A549 treated with CORT108297 at 1 μM for 4 hours (cell line): ENCODE results near the gene TARM1. TPM values are rescaled to one million over a fixed set of nuclear protein-coding genes. Genes with fewer than 3 reads are reported as not detected.

Experiments used
- total RNA-seq: library from RNA; stranded (reverse); fragments of 200-300 nt; extraction: Qiagen RNA extraction; gene quantifications from 5 replicates; pipeline ENCODE4 v1.2.3, GENCODE V29; 2022

Gene TARM1
- total RNA-seq: not detected in 5 replicates

DNA sequence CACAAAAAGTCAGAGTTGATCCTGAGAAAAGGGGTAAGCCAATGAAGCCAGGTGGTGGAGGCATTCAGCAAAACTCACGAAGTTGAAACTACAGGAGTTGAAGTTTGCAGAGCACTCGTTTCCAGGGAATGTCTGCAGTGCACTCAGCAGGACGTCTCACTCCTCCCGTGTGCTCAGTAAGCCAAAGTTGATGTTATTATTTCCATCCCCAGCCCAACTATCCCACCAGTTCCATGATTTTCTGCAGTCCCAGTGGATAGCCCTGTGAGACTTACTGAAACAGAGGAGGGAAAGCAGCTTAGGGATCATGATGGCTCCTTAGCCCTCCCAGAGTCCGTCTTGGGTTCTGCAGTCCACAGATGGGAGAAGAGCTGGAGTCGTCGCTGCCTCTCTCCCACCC, at the start of gene TARM1:
TARM1 (minus strand) TSS at position 334 of the 400 bp plus-strand sequence; CDS start at position 309, 25 bp downstream.

DNA sequence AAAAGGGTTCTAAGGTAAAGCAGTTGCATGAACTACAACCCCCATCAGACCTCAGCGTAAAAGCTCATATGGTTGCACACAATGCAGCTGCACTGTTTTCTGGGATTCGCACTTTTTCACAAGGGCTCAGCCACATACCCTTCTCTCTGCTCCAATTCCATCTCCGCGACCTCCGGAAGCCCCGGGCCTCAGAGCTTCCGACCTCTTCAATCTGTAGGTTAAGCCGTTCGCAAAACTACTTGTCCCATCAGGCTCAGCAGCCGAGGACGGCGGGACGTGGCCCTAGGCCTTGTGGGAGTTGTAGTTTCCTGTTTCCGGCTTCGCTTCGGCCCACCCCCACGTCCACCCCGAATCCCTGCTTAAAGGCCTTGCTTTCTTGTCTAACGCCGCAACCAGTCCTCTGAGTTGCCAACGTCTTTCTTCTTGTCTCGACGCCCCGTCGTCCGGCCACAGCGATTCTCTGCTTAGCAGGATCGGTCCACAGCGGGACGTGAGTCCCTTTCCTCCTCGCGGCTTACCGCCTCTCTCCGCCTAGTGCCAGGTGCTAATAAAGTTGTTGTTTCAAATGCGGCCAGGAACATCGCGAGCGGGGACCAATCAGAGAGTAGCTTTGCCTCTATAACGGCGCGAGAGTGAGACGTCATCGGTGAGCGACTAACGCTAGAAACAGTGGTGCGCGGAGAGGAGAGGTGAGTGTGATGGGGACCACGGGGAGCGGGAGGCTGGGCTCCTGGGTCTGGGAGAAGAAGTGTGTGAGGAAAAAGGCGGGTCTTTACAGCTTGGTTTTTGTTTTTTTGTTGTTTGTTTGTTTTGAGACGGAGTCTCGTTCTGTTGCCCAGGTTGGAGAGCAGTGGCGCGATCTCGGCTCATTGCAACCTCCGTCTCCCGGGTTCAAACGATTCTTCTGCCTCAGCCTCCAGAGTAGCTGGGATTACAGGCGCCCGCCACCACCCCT, 34.2 kb upstream of the TARM1 start, which contains the start of the genes PRPF31 and TFPT:
PRPF31 (plus strand) TSS at position 646 of the 955 bp plus-strand sequence. CDS start 2,525 bp downstream, outside the sequence.
TFPT (minus strand) TSS at position 549 of the 955 bp plus-strand sequence; CDS start at position 161, 388 bp downstream.

DNA sequence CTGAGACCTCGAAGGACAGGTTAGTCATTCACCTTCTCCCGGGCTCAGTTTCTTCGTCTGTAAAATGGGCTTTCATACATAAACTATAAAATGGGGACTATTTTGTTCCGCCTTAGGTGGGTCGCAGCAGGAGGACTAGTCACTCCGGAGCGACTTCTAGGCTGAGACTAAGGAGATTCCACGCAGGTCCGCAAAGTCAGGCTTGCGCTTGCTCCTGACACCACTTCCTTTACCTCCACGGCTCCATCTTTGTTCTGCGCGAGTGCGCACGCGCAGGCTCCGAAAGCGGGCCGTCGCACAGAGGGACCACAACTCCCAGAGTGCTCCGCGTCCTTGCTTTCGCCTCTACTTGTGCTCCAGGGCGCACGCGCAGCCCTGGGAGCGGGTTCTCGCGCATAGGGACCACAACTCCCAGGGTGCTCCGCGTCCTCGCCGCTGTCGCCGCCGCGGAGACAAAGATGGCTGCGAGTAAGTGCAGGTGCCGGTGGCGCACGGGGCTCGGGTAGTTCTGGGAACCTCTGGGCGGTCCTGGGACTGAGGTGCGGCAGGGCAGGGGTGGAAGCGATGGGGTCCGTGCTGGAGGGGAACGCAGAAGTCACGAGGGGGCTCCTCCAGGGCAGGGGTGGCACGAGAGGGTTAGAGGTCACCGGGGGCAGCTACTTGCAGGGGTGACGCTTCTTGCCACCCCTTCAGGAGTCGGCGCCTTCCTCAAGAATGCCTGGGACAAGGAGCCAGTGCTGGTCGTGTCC, 21.4 kb upstream of the TARM1 start, which contains the start of gene NDUFA3:
NDUFA3 (plus strand) TSS at position 435 of the 749 bp plus-strand sequence; CDS start at position 459, 24 bp downstream.

DNA sequence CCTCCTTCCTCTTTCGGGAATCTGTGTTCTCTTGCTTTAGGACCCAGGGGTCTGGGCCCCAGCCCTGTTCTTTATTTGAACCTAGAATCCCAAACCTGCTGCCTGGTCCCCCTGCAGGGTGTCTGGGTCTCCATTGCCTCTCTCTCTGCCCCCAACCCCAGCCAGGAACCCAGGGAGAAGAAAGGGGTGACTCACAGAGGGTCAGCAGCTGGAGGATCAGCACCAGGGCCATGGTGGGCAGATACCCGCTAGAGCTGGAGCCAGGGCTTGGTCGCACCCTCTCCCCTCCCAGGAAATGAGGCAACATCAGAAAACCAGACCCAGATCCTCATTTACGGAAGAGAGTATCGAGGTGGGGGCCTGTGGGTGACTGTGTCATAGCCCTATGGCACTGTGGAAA, 19.4 kb upstream of the TARM1 start, which contains the start of gene OSCAR:
OSCAR (minus strand) TSS at position 243 of the 400 bp plus-strand sequence; CDS start at position 232, 11 bp downstream.

DNA sequence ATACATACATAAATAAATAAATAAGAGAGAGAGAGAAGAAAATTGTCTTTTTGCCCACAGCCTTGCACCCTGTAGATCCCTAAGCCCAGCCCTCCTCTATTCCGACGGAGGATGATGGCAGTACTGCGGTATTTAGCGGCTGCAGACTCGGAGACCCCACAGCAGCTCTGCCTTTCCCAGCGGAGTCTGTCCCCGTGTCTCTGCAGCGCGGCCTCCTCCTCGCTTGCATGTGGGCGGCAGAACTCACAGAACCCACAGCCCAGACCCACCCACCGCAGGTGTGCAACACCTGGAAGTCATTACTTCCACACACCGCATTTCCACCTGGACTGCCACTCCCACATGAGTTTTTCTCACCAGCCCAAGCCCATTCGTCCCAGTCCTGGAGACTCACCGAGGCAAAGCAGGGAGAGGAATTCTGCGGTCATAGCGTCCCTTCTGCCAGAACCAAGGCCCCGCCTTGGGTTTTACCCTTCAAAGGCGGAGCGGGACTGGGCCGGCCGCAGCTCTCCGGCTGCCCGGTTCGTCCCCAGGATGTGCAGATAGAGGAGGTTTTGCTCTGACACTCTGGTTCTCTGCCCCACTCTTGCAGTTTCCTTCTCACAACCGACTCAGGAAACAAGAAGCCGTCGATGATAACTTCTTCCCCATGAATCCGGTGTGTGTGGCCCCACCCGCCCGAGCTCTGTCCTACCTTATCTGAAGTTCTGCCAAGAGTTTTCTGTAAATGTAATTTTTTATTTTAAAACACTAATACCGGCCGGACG, 17.6 kb downstream of the TARM1 start, which contains the start of gene VSTM1:
VSTM1 (minus strand) TSS at position 548 of the 767 bp plus-strand sequence; CDS start at position 428, 120 bp downstream.

Other genes with a start within 250 kb of the TARM1 start
- 208 to 357 TPM (median 304 TPM) in 5 replicates for gene MYADM, start 213.5 kb downstream of the TARM1 start, total RNA-seq
- gene PRKCG, start 199.2 kb downstream of the TARM1 start, total RNA-seq: 4.2 to 6.7 TPM (median 5.9 TPM) in 5 replicates
- gene CACNG7, start 172.1 kb downstream of the TARM1 start, total RNA-seq: 5.6 to 10.8 TPM (median 10.7 TPM) in 5 replicates
- 0.90 to 1.4 TPM (median 1.4 TPM) in 5 replicates for gene CACNG8, start 118.4 kb downstream of the TARM1 start, total RNA-seq
- 8.5 to 13.8 TPM (median 13.2 TPM) in 5 replicates for gene CACNG6, start 89.7 kb downstream of the TARM1 start, total RNA-seq
- gene VSTM1, start 17.5 kb downstream of the TARM1 start, total RNA-seq: 0.36 to 0.93 TPM (median 0.50 TPM) in 5 replicates
- gene OSCAR, start 19.4 kb upstream of the TARM1 start, total RNA-seq: 0.30 to 0.57 TPM (median 0.36 TPM) in 5 replicates
- 208 to 257 TPM (median 223 TPM) in 5 replicates for gene NDUFA3, start 21.5 kb upstream of the TARM1 start, total RNA-seq
- gene TFPT, start 34.3 kb upstream of the TARM1 start, total RNA-seq: 20.8 to 25.0 TPM (median 21.5 TPM) in 5 replicates
- gene PRPF31, start 34.4 kb upstream of the TARM1 start, total RNA-seq: 111 to 121 TPM (median 116 TPM) in 5 replicates
- gene CNOT3, start 56.4 kb upstream of the TARM1 start, total RNA-seq: 54.2 to 70.0 TPM (median 69.5 TPM) in 5 replicates
- 7.5 to 9.4 TPM (median 8.5 TPM) in 5 replicates for gene LENG1, start 78.4 kb upstream of the TARM1 start, total RNA-seq
- gene TMC4, start 91.8 kb upstream of the TARM1 start, total RNA-seq: 1.0 to 1.7 TPM (median 1.2 TPM) in 5 replicates
- 121 to 181 TPM (median 160 TPM) in 5 replicates for gene MBOAT7, start 108.2 kb upstream of the TARM1 start, total RNA-seq
- 77.8 to 137 TPM (median 131 TPM) in 5 replicates for gene TSEN34, start 109.9 kb upstream of the TARM1 start, total RNA-seq
- gene RPS9, start 119.5 kb upstream of the TARM1 start, total RNA-seq: 2,162 to 2,522 TPM (median 2,268 TPM) in 5 replicates
- 0.06 to 0.25 TPM (median 0.09 TPM) in 3 of 5 replicates, not detected in the others for gene LILRB3, start 141.6 kb upstream of the TARM1 start, total RNA-seq
- gene LILRA6, start 161.4 kb upstream of the TARM1 start, total RNA-seq: 0.06 TPM in 1 of 5 replicates, not detected in the others
- 0.03 to 0.06 TPM in 2 of 5 replicates, not detected in the others for gene LILRB5, start 175.9 kb upstream of the TARM1 start, total RNA-seq
- gene LILRB2, start 199.7 kb upstream of the TARM1 start, total RNA-seq: 0.05 to 0.13 TPM (median 0.09 TPM) in 3 of 5 replicates, not detected in the others
- gene LILRA5, start 231.8 kb upstream of the TARM1 start, total RNA-seq: not detected in 5 replicates